ENCODE measurements around the gene NT5DC1.

Gene NT5DC1

DNA sequence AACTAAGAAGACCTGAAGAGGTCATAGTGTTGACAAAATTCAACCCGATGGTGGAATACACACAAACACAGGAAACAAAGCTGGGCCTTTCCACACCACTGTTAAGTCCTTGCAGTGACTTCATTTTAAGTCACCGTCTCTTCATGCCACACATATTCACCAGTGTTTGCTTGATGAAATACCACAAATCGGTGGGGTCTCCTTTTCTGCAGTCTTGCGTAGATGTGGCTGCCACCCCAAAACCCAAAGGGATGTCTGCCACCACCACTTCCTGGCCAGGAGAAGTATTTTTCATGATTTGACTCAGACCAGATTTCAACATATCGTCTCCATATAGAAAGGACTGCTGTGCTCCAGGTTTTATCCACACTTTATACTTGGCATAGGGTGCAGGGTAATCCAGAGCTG, 36.3 kb downstream of the NT5DC1 start:
- H3K4me3 ChIP-seq (ENCODE audit: low read depth, low read length) = no peak overlapping the region
- no peaks in the 10 kb centered on the region for H3K4me1 ChIP-seq
- TF ChIP-seq, protein P1, sequence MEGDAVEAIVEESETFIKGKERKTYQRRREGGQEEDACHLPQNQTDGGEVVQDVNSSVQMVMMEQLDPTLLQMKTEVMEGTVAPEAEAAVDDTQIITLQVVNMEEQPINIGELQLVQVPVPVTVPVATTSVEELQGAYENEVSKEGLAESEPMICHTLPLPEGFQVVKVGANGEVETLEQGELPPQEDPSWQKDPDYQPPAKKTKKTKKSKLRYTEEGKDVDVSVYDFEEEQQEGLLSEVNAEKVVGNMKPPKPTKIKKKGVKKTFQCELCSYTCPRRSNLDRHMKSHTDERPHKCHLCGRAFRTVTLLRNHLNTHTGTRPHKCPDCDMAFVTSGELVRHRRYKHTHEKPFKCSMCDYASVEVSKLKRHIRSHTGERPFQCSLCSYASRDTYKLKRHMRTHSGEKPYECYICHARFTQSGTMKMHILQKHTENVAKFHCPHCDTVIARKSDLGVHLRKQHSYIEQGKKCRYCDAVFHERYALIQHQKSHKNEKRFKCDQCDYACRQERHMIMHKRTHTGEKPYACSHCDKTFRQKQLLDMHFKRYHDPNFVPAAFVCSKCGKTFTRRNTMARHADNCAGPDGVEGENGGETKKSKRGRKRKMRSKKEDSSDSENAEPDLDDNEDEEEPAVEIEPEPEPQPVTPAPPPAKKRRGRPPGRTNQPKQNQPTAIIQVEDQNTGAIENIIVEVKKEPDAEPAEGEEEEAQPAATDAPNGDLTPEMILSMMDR (IDR thresholded peaks at IDR 0.05) = no peak
- no peak overlapping the region for H3K9ac ChIP-seq
- no peaks in the 10 kb centered on the region for H3K79me2 ChIP-seq
- H3K4me2 ChIP-seq (ENCODE audit: low read length) = no peak overlapping the region
- no peaks in the 10 kb centered on the region for H3K9me3 ChIP-seq (ENCODE audit: control insufficient read depth, low read length)
- no peaks in the 10 kb centered on the region for H3K27me3 ChIP-seq (ENCODE audit: control insufficient read depth, insufficient read depth, low read length)
- no peak overlapping the region for H3K27ac ChIP-seq
- no peak overlapping the region for H2AFZ ChIP-seq
- H3K36me3 ChIP-seq (ENCODE audit: control insufficient read depth, insufficient read depth, low read length) = no peaks in the 10 kb centered on the region

DNA sequence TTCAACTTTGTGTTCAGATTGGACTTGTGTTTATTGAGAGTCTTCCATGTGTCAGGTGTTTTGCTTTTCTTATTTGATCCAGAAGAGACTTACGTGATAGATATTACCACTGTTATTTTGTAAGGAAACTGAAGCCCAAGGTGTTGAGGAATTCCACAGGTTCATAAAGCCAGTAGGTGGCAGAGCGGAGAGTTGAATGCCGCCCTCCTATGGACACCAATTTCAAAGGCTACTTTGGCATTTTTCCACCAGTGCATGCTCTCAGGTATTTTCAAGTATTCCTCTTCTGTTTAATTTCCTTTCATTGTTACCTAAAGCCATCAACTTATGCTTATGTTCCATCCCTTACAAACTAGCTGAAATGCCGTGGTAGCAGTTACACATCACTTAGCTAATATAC, 39.3 kb downstream of the NT5DC1 start:
- Histone ChIP-seq H3K4me2 (ENCODE audit: low read length) (no peak overlapping the region), H3K9ac (no peak overlapping the region), H3K27ac (no peak overlapping the region), H2AFZ (no peak overlapping the region), H3K27me3 (ENCODE audit: control insufficient read depth, insufficient read depth, low read length) (no peaks in the 10 kb centered on the region), H3K4me1 (no peaks in the 10 kb centered on the region), H3K36me3 (ENCODE audit: control insufficient read depth, insufficient read depth, low read length) (no peaks in the 10 kb centered on the region), H3K79me2 (no peaks in the 10 kb centered on the region), H3K9me3 (ENCODE audit: control insufficient read depth, low read length) (no peaks in the 10 kb centered on the region), H3K4me3 (ENCODE audit: low read depth, low read length) (no peak overlapping the region)
- TF ChIP-seq, protein P1 (IDR thresholded peaks at IDR 0.05) = no peak

DNA sequence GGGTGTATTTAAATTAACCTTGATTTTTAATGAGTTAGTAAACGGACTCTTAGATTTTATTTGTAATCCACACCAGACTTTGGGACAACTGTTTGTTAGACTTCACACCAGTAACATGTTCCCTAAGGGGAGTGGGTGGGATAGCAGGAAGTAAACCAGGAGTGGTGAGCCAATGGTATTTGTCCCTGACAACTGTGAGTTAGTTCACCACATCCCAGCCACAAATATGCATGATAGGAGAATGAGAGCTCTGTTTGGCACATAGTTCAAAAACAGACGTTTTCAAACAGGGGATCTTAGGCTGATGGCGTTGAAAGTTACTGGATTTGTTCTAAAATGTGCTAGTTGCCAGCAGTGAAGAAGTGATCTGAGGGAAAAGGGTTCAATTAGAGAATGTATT, 44.0 kb downstream of the NT5DC1 start:
- no peaks in the 10 kb centered on the region for H3K9me3 ChIP-seq (ENCODE audit: control insufficient read depth, low read length)
- no peaks in the 10 kb centered on the region for H3K36me3 ChIP-seq (ENCODE audit: control insufficient read depth, insufficient read depth, low read length)
- no peak overlapping the region for H3K9ac ChIP-seq
- H3K79me2 ChIP-seq = no peaks in the 10 kb centered on the region
- no peak overlapping the region for H3K4me2 ChIP-seq (ENCODE audit: low read length)
- no peak overlapping the region for H3K27ac ChIP-seq
- H2AFZ ChIP-seq = no peak overlapping the region
- TF ChIP-seq, protein P1 (IDR thresholded peaks at IDR 0.05) = no peak
- no peaks in the 10 kb centered on the region for H3K4me1 ChIP-seq
- no peak overlapping the region for H3K4me3 ChIP-seq (ENCODE audit: low read depth, low read length)
- no peaks in the 10 kb centered on the region for H3K27me3 ChIP-seq (ENCODE audit: control insufficient read depth, insufficient read depth, low read length)

DNA sequence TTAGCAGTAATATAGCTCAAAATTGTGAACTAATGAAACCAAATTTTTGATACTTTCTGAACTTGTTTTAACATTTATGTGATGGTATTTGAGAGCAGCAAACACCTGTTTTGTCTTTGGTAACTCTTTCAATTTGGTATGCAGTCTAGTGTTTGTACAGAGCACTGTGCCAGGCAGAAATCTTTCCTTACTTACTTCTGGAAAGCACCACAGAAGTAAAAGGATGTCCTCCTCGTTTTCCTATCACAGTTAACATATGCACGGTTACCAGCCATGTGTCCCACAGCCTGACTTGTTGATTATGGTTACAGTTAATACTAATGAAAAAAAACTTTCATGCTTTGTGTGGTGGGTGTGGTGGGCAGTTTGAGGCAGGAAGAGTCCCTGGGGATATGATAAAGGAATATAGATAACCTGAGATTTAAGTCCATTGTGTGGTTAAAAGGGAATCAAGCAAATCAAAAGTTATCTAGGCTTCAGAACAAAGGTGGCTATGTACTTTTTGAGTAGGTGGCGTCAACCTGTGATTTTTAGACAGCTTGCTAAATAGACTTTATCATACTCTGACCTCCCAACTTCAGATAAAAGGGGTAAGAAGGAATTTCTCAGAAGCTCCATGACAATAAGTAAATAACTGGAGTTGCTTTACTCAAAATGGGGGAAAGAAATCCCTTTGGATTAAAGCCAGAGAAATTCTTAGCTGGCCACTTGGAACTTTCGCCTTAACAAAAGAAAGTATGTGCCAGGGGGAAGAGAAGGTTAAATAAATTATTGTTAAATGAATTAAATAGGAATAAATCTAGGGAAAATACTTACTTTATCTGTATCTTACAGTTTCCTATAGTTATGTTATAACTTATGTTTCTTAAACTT, 45.4 kb downstream of the NT5DC1 start:
- TF ChIP-seq, protein P1 (IDR thresholded peaks at IDR 0.05) = no peak

DNA sequence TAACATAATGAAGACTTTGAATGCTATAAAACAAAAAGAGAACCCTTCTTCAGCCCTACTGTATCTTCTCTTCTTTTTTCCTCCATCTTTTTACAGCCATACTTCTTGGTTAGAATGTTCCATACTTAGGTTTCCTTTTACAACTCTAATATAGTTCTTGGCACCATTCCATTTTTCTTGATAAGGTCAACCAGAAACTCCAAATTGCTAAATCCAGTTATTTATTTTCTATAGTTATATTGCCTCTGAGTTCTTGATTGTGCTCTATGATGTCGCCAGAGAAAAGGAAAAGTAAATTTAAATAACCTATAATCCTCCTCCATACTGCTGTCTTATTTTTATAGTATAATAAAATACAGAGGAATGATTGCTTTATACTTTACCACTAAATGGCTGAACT, 52.0 kb downstream of the NT5DC1 start:
- TF ChIP-seq, protein P1 (IDR thresholded peaks at IDR 0.05) = no peak
- H3K9ac ChIP-seq = no peak overlapping the region
- no peak overlapping the region for H3K4me3 ChIP-seq (ENCODE audit: low read depth, low read length)
- H3K4me1 ChIP-seq = no peaks in the 10 kb centered on the region
- no peaks in the 10 kb centered on the region for H3K36me3 ChIP-seq (ENCODE audit: control insufficient read depth, insufficient read depth, low read length)
- H3K79me2 ChIP-seq = no peaks in the 10 kb centered on the region
- H3K9me3 ChIP-seq (ENCODE audit: control insufficient read depth, low read length) = no peaks in the 10 kb centered on the region
- no peak overlapping the region for H3K4me2 ChIP-seq (ENCODE audit: low read length)
- H3K27ac ChIP-seq = no peak overlapping the region
- no peaks in the 10 kb centered on the region for H3K27me3 ChIP-seq (ENCODE audit: control insufficient read depth, insufficient read depth, low read length)
- no peak overlapping the region for H2AFZ ChIP-seq

More for the DNA sequence above, 45.4 kb downstream of the NT5DC1 start:
- H3K36me3 ChIP-seq (ENCODE audit: control insufficient read depth, insufficient read depth, low read length) = no peaks in the 10 kb centered on the region
- H2AFZ ChIP-seq = no peak overlapping the region
- H3K4me3 ChIP-seq (ENCODE audit: low read depth, low read length) = no peak overlapping the region
- H3K27me3 ChIP-seq (ENCODE audit: control insufficient read depth, insufficient read depth, low read length) = no peaks in the 10 kb centered on the region
- no peaks in the 10 kb centered on the region for H3K79me2 ChIP-seq
- no peaks in the 10 kb centered on the region for H3K4me1 ChIP-seq
- H3K9ac ChIP-seq = no peak overlapping the region
- H3K9me3 ChIP-seq (ENCODE audit: control insufficient read depth, low read length) = no peaks in the 10 kb centered on the region
- H3K4me2 ChIP-seq (ENCODE audit: low read length) = no peak overlapping the region
- H3K27ac ChIP-seq = no peak overlapping the region

Data from parathyroid adenoma (tissue), 2 donors.